GM18498 (cell line): Measurements from ENCODE around the gene DENND1A.

Source experiments
- ATAC-seq: cut with Tn5 transposase; IDR thresholded peaks from one replicate; pipeline ENCODE4 v1.9.1; 2021; ENCODE audit warnings: mild to moderate bottlenecking, moderate library complexity; ENCODE audit not compliant: unreplicated experiment

The DENND1A gene

GRCh38 chr9:123868002-123868401, 61.9 kb downstream of the DENND1A start:
- no peak for ATAC-seq

- peak; percentile 44 for ATAC-seq
These were observed 62.9 kb downstream of the DENND1A start for GRCh38 chr9:123867034-123867433.

GRCh38 chr9:123866497-123866896, 63.4 kb downstream of the DENND1A start:
- no peak for ATAC-seq

DNA sequence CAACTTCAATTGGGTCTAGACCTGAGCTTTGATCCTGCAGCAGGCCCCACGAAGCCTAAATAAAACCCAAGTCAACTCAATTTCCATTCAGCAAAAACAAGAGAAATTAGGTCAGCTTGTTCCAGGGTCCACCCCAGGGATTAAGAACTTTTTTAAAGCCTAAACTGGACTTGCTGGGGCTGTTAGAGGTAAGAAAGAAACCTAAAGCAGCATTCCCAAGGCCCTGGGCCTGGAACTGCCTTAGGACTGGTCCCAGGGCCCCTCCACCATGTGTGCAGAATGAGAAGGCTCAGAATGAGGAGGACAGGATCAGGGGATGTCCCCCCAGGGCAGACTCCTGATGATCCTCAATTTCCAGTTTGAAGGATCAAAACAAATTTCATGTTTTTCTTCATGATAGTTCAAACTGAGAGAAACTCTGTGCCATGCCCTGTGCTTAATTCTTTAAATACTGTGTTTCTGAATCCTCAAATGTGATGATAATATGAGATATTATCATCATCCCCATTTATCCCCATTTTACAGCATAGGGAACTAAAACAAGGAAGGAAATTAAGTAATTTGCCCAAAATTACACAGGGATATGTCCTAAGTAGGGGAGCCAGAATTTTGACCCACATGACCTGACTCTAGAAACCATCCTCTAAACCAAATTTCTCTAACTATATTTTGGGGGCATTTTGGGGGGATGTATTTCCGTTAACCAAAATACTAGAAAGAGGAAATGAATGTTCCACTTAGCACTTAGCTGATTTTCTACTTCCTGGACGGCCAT, 64.5 kb downstream of the DENND1A start:
- ATAC-seq: no peak

DNA sequence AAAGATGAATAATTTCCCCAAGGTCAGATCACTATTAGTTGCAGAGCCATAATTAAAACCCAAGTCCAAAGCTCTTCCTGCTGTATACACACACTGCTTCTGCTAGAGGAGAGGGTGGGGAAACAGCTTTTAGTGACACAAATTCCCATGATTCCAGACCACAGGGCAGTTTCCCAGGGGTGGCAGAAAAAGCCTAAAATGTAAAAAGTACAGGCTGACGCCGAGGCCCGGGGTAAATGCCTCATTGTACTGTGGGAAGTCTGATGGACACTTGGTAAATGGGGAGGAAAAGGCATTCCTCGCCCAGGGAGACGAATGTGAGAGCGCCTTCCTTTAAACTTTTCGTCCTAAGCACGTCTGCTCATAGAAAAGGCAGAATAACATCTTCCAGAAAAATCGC, 65.7 kb downstream of the DENND1A start:
- no peak for ATAC-seq

- ATAC-seq: no peak
These were observed 66.6 kb downstream of the DENND1A start for GRCh38 chr9:123863164-123863855.

GRCh38 chr9:123861756-123862120, 68.2 kb downstream of the DENND1A start:
- no peak for ATAC-seq

DNA sequence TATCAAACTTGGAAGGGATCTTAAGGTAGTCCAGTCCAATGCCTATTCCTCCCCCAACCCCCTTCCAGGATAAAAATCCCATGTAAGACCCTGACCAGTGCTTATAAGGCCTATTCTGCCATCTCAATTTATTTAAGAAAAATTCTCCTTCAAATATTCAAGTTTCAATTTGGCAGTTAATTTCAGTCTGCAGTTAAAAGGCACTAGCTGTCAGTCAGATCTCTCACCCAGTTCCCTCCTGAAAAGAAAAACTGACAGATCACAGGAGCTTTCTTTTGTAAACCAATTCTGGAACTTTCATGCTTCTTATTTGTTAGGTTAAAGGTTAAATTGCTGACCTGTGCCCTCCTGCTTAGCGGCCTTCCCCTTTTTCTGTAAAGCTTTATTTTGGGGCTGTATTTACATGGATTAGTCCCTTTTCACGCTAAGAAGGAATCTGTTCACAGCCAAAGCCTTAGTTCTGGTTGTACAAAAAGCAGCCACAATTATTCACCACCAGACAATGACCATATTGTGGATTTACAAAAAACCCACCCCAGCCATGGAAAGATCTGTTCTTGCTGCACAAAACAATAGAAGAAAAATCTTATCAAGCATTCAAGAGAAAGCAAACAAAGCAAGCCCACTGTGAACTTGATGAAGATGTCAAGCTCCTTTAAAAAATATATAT, 68.7 kb downstream of the DENND1A start:
- no peak for ATAC-seq

DNA sequence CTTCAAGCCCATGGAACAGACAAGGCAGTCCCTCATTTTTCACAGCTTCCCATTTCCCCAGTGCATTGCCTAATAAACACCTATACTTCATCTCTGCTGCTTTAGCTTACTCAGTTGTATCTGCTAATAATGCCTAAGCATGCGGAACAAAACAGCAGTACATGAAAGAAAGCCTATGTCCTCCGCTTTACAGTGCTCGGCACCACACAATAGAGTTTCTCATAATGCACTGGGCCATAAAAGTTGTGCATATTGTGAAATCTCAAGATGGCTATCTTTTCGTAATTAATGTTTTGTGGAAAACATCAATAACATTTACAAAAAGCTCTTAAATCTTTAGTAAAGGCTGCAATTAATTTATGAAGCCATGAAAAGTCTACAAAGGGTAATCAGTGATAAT, 69.3 kb downstream of the DENND1A start:
- no peak for ATAC-seq

- ATAC-seq: no peak
These were observed 77.5 kb downstream of the DENND1A start for GRCh38 chr9:123852403-123852802.

DNA sequence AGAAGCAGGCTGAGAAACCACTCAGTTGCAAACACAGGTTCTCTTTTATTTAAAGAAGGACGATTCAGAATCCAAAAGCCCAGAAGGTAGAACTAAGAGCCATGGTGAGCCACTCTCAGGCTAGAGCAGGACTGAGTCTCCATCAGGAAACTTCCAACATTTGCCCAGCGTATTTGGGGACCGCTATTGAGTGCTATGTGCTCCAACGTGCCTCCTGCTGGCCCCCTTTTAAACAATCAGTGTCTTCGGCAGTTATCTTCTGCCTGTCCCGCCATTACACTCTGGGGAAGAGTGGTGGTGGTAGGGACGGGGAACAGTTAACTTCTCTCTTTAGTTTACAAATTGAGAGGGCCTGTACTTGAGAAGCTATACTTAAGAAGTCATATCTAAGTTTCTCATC, 78.1 kb downstream of the DENND1A start:
- no peak for ATAC-seq

GRCh38 chr9:123848447-123849085, 81.4 kb downstream of the DENND1A start:
- ATAC-seq: no peak

GRCh38 chr9:123846966-123847365, 83.0 kb downstream of the DENND1A start:
- ATAC-seq: no peak

- ATAC-seq: no peak
These were observed 86.2 kb downstream of the DENND1A start for GRCh38 chr9:123843703-123844102.

- ATAC-seq: no peak
These were observed 94.1 kb downstream of the DENND1A start for GRCh38 chr9:123835821-123836220.

DNA sequence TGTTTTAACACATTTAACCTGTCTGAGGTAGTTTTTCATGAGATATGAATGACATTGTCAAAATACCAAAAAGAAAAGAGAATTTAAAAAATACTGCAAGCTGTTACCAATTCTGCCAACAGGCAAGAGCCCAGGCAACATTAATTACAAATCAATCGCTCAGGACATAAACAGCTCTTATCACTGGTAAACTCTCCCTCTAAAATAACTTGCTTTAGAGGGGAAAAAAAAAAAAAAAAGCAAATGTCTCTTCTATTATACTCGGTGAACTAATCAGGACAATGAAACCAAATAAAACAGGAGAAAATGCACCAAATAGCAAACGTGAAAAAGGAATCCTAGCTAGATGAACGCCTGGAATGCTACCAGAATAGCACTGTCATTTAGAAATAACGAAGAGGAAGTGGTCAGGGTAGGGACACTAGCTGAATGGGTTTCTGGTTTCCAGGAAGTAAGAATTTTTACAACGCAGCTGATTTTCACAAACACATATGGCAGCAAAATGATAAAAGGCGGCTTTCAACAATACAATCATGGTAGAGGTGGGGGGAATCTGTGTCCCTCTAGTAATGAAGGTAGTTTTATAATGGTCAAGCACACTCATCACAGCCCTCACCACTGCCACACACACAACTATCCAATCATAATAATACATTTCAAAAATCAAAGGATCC, 94.9 kb downstream of the DENND1A start:
- no peak for ATAC-seq

DNA sequence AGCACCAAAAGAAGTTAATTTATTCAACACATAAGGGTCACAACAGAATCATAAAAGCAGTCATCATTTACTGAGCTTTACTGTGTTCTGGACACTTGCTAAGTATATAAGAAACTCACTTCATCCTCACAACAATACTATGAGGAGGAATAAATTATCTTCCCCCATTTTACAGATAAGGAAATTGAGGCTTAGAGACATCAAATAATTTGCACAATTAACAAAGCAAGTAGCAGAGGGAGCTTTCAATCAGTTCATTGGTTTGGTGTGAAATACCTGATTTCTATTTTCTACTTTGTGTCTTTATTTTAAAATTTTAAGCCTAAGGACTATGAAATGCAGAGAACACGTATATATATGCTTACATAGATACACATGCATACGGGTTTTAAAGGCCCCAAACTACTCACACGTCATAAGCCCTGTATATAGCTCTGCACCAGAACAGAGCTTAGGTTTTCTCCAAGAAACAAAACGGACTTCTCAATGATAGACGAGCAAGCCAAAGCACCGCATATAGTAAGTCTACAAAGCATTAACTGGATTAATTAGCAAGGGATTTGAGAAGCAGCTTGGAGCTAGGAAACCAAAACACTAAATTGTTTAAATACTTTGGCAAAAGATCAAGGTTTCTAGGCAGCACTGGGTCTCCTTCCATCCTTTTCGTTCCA, 95.6 kb downstream of the DENND1A start:
- ATAC-seq: no peak

DNA sequence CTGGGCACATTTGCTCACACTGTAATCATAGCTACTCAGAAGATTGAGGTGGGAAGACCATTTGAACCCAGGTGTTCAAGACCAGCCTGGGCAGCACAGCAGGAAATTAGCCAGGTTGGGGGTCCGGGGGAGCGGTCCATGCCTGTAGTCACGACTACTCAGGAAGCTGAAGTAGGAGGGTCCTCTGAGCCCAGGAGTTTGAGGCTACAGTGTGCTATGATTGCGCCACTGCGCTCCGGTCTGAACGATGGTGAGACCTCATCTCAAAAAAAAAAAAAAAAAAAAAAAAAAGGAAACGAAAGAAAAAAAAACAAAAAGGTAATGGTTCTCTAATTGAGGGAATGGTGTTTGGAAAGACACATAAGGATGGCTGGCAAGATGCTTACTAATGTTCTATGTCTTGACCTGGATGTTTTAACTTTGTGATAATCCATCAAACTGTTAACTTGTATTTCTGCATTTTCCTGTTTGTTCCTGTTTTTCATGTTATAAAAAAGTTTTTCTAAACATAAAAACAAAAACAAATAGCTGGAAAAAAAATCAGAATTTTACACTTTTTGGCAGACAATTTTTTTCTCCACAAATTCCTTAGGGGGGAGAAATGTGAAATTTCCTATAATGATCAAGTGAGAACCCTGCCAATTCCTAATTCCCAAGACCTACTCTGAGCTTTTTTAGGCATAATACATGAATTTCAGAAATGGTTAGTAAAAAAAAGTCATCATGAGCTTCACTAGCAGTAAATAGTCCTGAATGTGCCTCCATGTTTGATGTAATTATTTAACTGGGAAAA, 96.9 kb downstream of the DENND1A start:
- ATAC-seq: no peak

DNA sequence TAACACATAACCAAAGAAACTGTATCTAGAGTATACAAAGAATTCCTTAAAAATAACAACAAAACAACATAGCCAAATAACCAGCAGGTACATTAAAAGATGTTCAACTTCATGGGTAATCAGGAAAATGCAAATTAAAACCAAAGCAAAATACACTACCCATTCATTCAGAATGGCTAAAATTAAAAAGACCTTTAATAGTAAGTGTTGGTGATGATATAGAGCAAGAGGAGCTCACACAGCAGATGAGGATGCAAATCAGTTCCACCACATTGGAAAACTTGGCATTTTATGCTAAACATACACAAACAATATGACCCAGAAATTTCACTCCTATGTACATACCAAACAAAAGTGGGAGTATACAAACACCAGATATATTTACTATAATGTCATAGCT, 97.8 kb downstream of the DENND1A start:
- no peak for ATAC-seq

- ATAC-seq: no peak
These were observed 101.5 kb downstream of the DENND1A start for GRCh38 chr9:123828449-123828848.
